Ishikawa (cell line): Measurements from ENCODE around the gene COPRS.

Experiments used
- CREB1 ChIP-seq: IDR thresholded peaks from 2 replicates; pipeline ENCODE4 v1.6.1; 2012; ENCODE audit warnings: low read depth
- EGR1 ChIP-seq: IDR thresholded peaks from 2 replicates; pipeline ENCODE4 v1.6.1; 2012
- FOXM1 ChIP-seq: IDR thresholded peaks from 2 replicates; pipeline ENCODE4 v1.6.1; 2012; ENCODE audit warnings: low read depth, borderline replicate concordance
- TF ChIP-seq, protein P1 (sequence below): IDR thresholded peaks from 2 replicates; pipeline ENCODE4 v1.6.1; 2012

DNA sequence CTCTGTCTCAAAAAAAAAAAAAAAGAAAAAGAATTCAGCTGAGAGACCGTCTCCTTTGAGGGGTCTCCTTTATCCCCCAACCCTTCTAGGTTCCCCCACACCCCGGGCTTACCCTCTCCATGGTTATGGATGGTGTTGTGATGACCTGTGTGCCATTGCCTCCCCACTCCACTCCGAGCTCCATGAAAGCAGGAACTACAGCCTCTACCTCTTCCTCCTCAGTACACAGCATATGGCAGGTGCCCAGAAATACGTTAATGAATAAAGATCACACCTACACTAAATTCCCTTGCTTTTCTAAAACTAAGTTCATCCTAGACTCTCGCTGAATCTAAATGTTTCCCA lies 17.2 kb downstream of the COPRS start:
- TF ChIP-seq CREB1 (no peak), EGR1 (no peak), FOXM1 (no peak)
- TF ChIP-seq, protein P1, sequence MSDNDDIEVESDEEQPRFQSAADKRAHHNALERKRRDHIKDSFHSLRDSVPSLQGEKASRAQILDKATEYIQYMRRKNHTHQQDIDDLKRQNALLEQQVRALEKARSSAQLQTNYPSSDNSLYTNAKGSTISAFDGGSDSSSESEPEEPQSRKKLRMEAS = no peak
